Adipose tissue (tissue), 3 donors: ENCODE data around the gene ENDOV. TPM values are rescaled to one million over a fixed set of nuclear protein-coding genes. Genes with fewer than 3 reads are reported as not detected.

Experiments used
- H3K27ac ChIP-seq: one replicate; pipeline ENCODE4 v1.5.1; 2013; ENCODE audit warnings: low read depth, low read length
- WGBS, 3 donors: extraction: QIAGEN DNeasy Blood & Tissue Kit; methylation state at CpG; one replicate each; pipeline ENCODE4 v1.1.7; 2013; 5-methylcytosine and 5-hydroxymethylcytosine counted together
- polyA plus RNA-seq, 3 donors: library from polyadenylated mRNA; stranded (reverse); fragments of 200-250 nt; gene quantifications; one replicate each; pipeline ENCODE4 v1.2.3, GENCODE V29; 2013
- donor health status: healthy with polysubstance abuse.
- donor health status: Bipolar disorder and iron deficiency.
- donor health status: healthy.

The ENDOV gene
- polyA plus RNA-seq, 3 donors: 10.3 to 19.8 (median 10.5) TPM

GRCh38 chr17:80426671-80427326 lies 11.8 kb downstream of the ENDOV start:
- 35 to 42% (median 41%) methylated on average over 24 of the region's 24 CpGs for WGBS, 3 donors
- no peak overlapping the region for H3K27ac ChIP-seq

GRCh38 chr17:80427366-80428282 lies 12.7 kb downstream of the ENDOV start:
- 85 to 92% (median 90%) methylated on average over 26 to 27 of the region's 27 CpGs for WGBS, 3 donors

GRCh38 chr17:80428363-80428762 lies 13.4 kb downstream of the ENDOV start:
- 90 to 93% (median 91%) methylated on average over 12 of the region's 12 CpGs for WGBS, 3 donors

More at GRCh38 chr17:80427366-80428282, 12.7 kb downstream of the ENDOV start:
- no peak overlapping the region for H3K27ac ChIP-seq

GRCh38 chr17:80428796-80429195 lies 13.8 kb downstream of the ENDOV start:
- H3K27ac ChIP-seq: no peak overlapping the region
- 88 to 91% (median 90%) methylated on average over 11 of the region's 11 CpGs for WGBS, 3 donors

More at GRCh38 chr17:80428363-80428762, 13.4 kb downstream of the ENDOV start:
- no peak overlapping the region for H3K27ac ChIP-seq

- WGBS, 3 donors: 93 to 95% (median 94%) methylated on average over 33 of the region's 33 CpGs
- no peak overlapping the region for H3K27ac ChIP-seq
These were observed 14.6 kb downstream of the ENDOV start for GRCh38 chr17:80429356-80430275.

- H3K27ac ChIP-seq: no peak overlapping the region
- 87 to 92% (median 91%) methylated on average over 15 of the region's 15 CpGs for WGBS, 3 donors
These were observed 15.7 kb downstream of the ENDOV start for GRCh38 chr17:80430446-80431245.

GRCh38 chr17:80431246-80432195 lies 16.6 kb downstream of the ENDOV start:
- H3K27ac ChIP-seq: no peak overlapping the region
- WGBS, 3 donors: 83 to 90% (median 87%) methylated on average over 29 of the region's 29 CpGs

- 72 to 83% (median 79%) methylated on average over 15 of the region's 15 CpGs for WGBS, 3 donors
- H3K27ac ChIP-seq: no peak overlapping the region
These were observed 17.5 kb downstream of the ENDOV start for GRCh38 chr17:80432350-80432955.

GRCh38 chr17:80432961-80433550 lies 18.1 kb downstream of the ENDOV start:
- 83 to 89% (median 86%) methylated on average over 6 of the region's 6 CpGs for WGBS, 3 donors
- no peak overlapping the region for H3K27ac ChIP-seq

GRCh38 chr17:80433916-80434666 lies 19.1 kb downstream of the ENDOV start:
- 76 to 82% (median 82%) methylated on average over 12 of the region's 12 CpGs for WGBS, 3 donors
- no peak overlapping the region for H3K27ac ChIP-seq

- H3K27ac ChIP-seq: no peak overlapping the region
- 81 to 87% (median 81%) methylated on average over 10 of the region's 10 CpGs for WGBS, 3 donors
These were observed 22.6 kb downstream of the ENDOV start for GRCh38 chr17:80437532-80437931.

GRCh38 chr17:80438806-80439205 lies 23.8 kb downstream of the ENDOV start:
- 85 to 94% (median 92%) methylated on average over 3 to 5 of the region's 5 CpGs for WGBS, 3 donors

GRCh38 chr17:80439499-80439898 lies 24.5 kb downstream of the ENDOV start:
- H3K27ac ChIP-seq: no peak overlapping the region
- 76 to 83% (median 81%) methylated on average over 9 of the region's 9 CpGs for WGBS, 3 donors

More at GRCh38 chr17:80438806-80439205, 23.8 kb downstream of the ENDOV start:
- H3K27ac ChIP-seq: no peak overlapping the region

GRCh38 chr17:80441133-80441578 lies 26.2 kb downstream of the ENDOV start:
- H3K27ac ChIP-seq: no peak overlapping the region
- 38 to 44% (median 38%) methylated on average over 14 of the region's 14 CpGs for whole genome bisulfite sequencing, 3 donors
